ENCODE results near the gene RIC3.

RIC3 gene

GRCh38 chr11:8183111-8183510 is 14.3 kb upstream of the RIC3 start:
- Histone ChIP-seq H3K4me1 (ENCODE audit: low read length) (no peaks in the 10 kb centered on the region), H3K36me3 (replicated peaks; ENCODE audit: insufficient read depth, low read length) (no peaks in the 10 kb centered on the region), H3K4me3 (ENCODE audit: low read length) (no peak overlapping the region), H3K27ac (ENCODE audit: low read length) (no peak overlapping the region), H2AFZ (ENCODE audit: low read length) (no peak overlapping the region), H3K9ac (ENCODE audit: low read length) (no peak overlapping the region), H3F3A (ENCODE audit: insufficient read depth, low read length) (no peaks in the 10 kb centered on the region), H3K9me3 (replicated peaks; ENCODE audit: insufficient read depth, low read length) (no peaks in the 10 kb centered on the region), H3K9me2 (replicated peaks; ENCODE audit: insufficient read depth, low read length) (no peaks in the 10 kb centered on the region), H4K20me1 (ENCODE audit: insufficient read depth, low read length) (no peaks in the 10 kb centered on the region), H3K4me2 (ENCODE audit: low read depth, low read length) (no peak overlapping the region), H3K27me3 (replicated peaks; ENCODE audit: insufficient read depth, low read length) (no peaks in the 10 kb centered on the region), H3K79me2 (ENCODE audit: low read length) (no peaks in the 10 kb centered on the region)
- DNase-seq = no peak
- TF ChIP-seq CTCF (IDR thresholded peaks at IDR 0.05; ENCODE audit: low read length) = no peak
- no peak for TF ChIP-seq EZH2 (optimal IDR thresholded peaks at IDR 0.05; ENCODE audit: low read depth, low read length)

- Histone ChIP-seq H3K27me3 (replicated peaks; ENCODE audit: insufficient read depth, low read length) (no peaks in the 10 kb centered on the region), H3F3A (ENCODE audit: insufficient read depth, low read length) (no peaks in the 10 kb centered on the region), H3K9me3 (replicated peaks; ENCODE audit: insufficient read depth, low read length) (no peaks in the 10 kb centered on the region), H3K9ac (ENCODE audit: low read length) (no peak overlapping the region), H3K79me2 (ENCODE audit: low read length) (no peaks in the 10 kb centered on the region), H3K36me3 (replicated peaks; ENCODE audit: insufficient read depth, low read length) (no peaks in the 10 kb centered on the region), H4K20me1 (ENCODE audit: insufficient read depth, low read length) (no peaks in the 10 kb centered on the region), H3K27ac (ENCODE audit: low read length) (no peak overlapping the region), H3K4me2 (ENCODE audit: low read depth, low read length) (no peak overlapping the region), H2AFZ (ENCODE audit: low read length) (no peak overlapping the region), H3K4me1 (ENCODE audit: low read length) (no peaks in the 10 kb centered on the region), H3K4me3 (ENCODE audit: low read length) (no peak overlapping the region), H3K9me2 (replicated peaks; ENCODE audit: insufficient read depth, low read length) (no peaks in the 10 kb centered on the region)
- no peak for DNase-seq
- TF ChIP-seq EZH2phosphoT487 (IDR thresholded peaks at IDR 0.05; ENCODE audit: low read length) (no peak), EZH2 (optimal IDR thresholded peaks at IDR 0.05; ENCODE audit: low read depth, low read length) (no peak), CTCF (IDR thresholded peaks at IDR 0.05; ENCODE audit: low read length) (no peak)
These were observed 11.6 kb upstream of the RIC3 start for GRCh38 chr11:8180469-8180868.

- Histone ChIP-seq H4K20me1 (ENCODE audit: insufficient read depth, low read length) (no peaks in the 10 kb centered on the region), H3K4me1 (ENCODE audit: low read length) (no peaks in the 10 kb centered on the region)
These were observed 9.5 kb upstream of the RIC3 start for GRCh38 chr11:8178297-8178696.

More at GRCh38 chr11:8178297-8178696, 9.5 kb upstream of the RIC3 start:
- H2AFZ ChIP-seq (ENCODE audit: low read length) = no peak overlapping the region
- H3K27me3 ChIP-seq (replicated peaks; ENCODE audit: insufficient read depth, low read length) = no peaks in the 10 kb centered on the region
- no peak overlapping the region for H3K27ac ChIP-seq (ENCODE audit: low read length)
- no peak overlapping the region for H3K4me2 ChIP-seq (ENCODE audit: low read depth, low read length)
- H3F3A ChIP-seq (ENCODE audit: insufficient read depth, low read length) = no peaks in the 10 kb centered on the region
- H3K4me3 ChIP-seq (ENCODE audit: low read length) = no peak overlapping the region
- no peak for DNase-seq
- no peaks in the 10 kb centered on the region for H3K36me3 ChIP-seq (replicated peaks; ENCODE audit: insufficient read depth, low read length)
- no peak overlapping the region for H3K9ac ChIP-seq (ENCODE audit: low read length)
- H3K9me3 ChIP-seq (replicated peaks; ENCODE audit: insufficient read depth, low read length) = no peaks in the 10 kb centered on the region
- no peaks in the 10 kb centered on the region for H3K79me2 ChIP-seq (ENCODE audit: low read length)
- TF ChIP-seq CTCF (IDR thresholded peaks at IDR 0.05; ENCODE audit: low read length) (no peak), EZH2 (optimal IDR thresholded peaks at IDR 0.05; ENCODE audit: low read depth, low read length) (no peak), EZH2phosphoT487 (IDR thresholded peaks at IDR 0.05; ENCODE audit: low read length) (no peak)
- no peaks in the 10 kb centered on the region for H3K9me2 ChIP-seq (replicated peaks; ENCODE audit: insufficient read depth, low read length)

Measured in MM.1S (cell line).